ENCODE measurements around the gene RFX3.

Gene RFX3

DNA sequence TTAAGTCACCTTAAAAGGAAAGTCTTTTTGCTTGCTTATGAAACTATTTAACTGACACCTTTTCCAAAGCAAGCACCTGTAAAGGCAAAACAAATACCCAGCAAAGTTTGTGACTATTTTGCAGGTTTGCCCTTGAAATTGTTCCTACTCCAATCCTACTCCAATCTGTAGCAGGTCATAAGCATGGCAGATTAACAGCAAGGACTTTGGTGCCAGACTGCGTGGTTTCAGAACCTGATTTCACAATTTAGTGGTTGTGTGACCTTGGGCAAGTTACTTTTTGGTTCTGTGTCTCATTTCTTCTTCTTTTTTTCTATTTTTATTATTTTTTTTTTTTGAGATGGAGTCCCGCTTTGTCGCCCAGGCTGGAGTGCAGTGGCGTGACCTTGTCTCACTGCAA is 282.1 kb downstream of the RFX3 start:
- TF ChIP-seq, protein P1, sequence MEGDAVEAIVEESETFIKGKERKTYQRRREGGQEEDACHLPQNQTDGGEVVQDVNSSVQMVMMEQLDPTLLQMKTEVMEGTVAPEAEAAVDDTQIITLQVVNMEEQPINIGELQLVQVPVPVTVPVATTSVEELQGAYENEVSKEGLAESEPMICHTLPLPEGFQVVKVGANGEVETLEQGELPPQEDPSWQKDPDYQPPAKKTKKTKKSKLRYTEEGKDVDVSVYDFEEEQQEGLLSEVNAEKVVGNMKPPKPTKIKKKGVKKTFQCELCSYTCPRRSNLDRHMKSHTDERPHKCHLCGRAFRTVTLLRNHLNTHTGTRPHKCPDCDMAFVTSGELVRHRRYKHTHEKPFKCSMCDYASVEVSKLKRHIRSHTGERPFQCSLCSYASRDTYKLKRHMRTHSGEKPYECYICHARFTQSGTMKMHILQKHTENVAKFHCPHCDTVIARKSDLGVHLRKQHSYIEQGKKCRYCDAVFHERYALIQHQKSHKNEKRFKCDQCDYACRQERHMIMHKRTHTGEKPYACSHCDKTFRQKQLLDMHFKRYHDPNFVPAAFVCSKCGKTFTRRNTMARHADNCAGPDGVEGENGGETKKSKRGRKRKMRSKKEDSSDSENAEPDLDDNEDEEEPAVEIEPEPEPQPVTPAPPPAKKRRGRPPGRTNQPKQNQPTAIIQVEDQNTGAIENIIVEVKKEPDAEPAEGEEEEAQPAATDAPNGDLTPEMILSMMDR (conservative IDR thresholded peaks at IDR 0.05): no peak
- no peak overlapping the region for H3K27ac ChIP-seq

GRCh38 chr9:3241290-3241689 is 284.5 kb downstream of the RFX3 start:
- TF ChIP-seq, protein P1 (conservative IDR thresholded peaks at IDR 0.05): no peak
- H3K27ac ChIP-seq: peak overlapping the region; percentile 84

GRCh38 chr9:3240656-3241268 is 285.0 kb downstream of the RFX3 start:
- TF ChIP-seq, protein P1 (conservative IDR thresholded peaks at IDR 0.05): peak; percentile 92
- H3K27ac ChIP-seq: peak overlapping the region; percentile 84

GRCh38 chr9:3239240-3239639 is 286.6 kb downstream of the RFX3 start:
- TF ChIP-seq, protein P1 (conservative IDR thresholded peaks at IDR 0.05): no peak
- peak overlapping the region; percentile 84 for H3K27ac ChIP-seq

DNA sequence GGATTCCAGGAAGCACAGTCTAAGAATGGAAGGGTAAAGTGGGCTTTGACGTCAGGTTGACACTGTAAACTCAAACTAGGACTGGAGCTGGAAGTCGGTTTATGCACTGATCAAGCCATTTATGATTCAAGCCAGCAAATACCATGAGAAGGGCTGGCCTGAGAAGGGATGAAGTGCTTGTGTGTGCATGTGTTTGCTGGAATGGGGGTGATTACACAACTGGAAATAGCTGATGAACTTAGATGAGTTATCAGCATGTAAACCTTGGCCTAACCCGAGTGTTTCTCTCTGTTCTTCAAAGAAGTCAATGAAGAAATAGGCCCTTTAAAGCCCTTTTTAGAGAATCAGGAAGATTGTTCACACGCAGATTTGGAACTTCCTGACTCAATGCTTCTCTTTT is 287.6 kb downstream of the RFX3 start:
- H3K27ac ChIP-seq: peak overlapping the region; percentile 84
- TF ChIP-seq, protein P1 (conservative IDR thresholded peaks at IDR 0.05): no peak

DNA sequence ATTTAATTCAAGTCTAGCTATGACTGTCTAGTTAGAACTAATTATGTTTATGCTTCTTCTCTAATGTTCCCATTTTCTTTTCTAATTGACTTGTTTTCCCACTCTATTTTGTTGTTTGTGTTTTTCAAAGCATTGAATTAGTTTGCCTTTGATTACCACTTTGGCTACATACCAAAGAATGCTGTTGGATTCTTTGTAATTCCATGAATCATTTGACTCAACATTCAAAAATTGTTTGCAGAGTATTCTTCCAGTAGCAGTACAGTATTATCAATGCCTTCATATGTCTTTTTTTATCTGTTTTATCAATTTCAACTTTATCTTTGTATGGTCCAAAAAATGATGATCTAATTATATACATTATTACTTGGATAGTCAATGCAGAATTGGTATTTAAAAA is 288.7 kb downstream of the RFX3 start:
- H3K27ac ChIP-seq: no peak overlapping the region
- TF ChIP-seq, protein P1 (conservative IDR thresholded peaks at IDR 0.05): no peak

DNA sequence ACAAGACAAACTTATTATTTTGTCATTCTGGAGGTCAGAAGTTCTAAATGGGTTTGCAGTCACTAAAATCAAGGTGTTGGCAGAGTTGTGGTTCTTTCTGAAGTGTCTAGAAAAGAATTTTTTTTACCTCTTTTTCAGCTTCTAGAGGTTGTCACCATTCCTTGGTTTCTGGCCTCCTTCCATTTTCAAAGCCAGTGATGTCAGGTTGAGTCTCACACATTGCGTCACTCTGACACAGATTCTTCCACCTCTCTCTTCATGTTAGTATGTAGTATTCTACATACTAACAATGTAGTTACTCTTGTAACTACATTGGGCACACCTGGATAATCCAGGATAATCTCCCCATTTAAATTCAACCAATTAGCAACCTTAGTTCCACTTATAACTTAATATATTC is 290.3 kb downstream of the RFX3 start:
- TF ChIP-seq, protein P1 (conservative IDR thresholded peaks at IDR 0.05): no peak
- no peak overlapping the region for H3K27ac ChIP-seq
